Peyer's patch (tissue), 4 donors: ENCODE measurements around the gene PPIP5K1.
"Not testable (repeated sequence)": the region's sequence is repeated elsewhere in the genome, so short reads cannot be mapped to it uniquely, and the experiment has no call there.

ENCODE experiments used
- POLR2A ChIP-seq, 2 donors: fragments of 450-650 bp; IDR thresholded peaks; one replicate each; pipeline ENCODE4 v1.5.1; 2017; ENCODE audit warnings: antibody characterized with exemption in 2 of 2, mild to moderate bottlenecking in 2 of 2, moderate library complexity in 2 of 2
- TF ChIP-seq, protein P1 (sequence below), 6 experiments: fragments of 450-650 bp in 4 of 6; fragments of 200-600 bp in 2 of 6; sonication (generic) in 1 of 6; IDR thresholded peaks; one replicate each; pipeline ENCODE4 v1.5.1; 2017 to 2019; ENCODE audit warnings: antibody characterized with exemption in 6 of 6, mild to moderate bottlenecking in 3 of 6, moderate library complexity in 1 of 6

DNA sequence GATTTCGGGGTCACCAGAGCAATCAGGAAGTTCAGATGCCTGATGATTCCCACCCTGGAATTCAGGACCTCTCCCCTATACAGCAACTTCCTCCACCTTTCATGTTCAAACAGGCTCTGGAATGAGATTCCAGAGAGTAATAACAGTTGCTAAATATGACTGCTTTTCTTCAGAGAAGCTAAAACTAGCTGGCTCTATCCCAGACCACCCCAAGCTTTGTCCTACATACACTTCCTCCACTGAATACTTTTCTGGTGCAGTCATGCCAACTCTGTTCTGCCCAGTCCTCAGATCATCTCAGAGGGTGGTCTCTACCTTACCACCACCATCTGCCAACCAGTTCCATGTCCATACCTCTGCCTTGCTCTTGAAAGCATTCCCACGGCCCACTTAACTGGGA is 23.4 kb downstream of the PPIP5K1 start:
- not testable (repeated sequence) for TF ChIP-seq POLR2A (IDR thresholded peaks at IDR 0.05)
- TF ChIP-seq, protein P1, sequence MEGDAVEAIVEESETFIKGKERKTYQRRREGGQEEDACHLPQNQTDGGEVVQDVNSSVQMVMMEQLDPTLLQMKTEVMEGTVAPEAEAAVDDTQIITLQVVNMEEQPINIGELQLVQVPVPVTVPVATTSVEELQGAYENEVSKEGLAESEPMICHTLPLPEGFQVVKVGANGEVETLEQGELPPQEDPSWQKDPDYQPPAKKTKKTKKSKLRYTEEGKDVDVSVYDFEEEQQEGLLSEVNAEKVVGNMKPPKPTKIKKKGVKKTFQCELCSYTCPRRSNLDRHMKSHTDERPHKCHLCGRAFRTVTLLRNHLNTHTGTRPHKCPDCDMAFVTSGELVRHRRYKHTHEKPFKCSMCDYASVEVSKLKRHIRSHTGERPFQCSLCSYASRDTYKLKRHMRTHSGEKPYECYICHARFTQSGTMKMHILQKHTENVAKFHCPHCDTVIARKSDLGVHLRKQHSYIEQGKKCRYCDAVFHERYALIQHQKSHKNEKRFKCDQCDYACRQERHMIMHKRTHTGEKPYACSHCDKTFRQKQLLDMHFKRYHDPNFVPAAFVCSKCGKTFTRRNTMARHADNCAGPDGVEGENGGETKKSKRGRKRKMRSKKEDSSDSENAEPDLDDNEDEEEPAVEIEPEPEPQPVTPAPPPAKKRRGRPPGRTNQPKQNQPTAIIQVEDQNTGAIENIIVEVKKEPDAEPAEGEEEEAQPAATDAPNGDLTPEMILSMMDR (IDR thresholded peaks at IDR 0.05) = not testable (repeated sequence)
